ENCODE results near the gene LARP6.
"Not testable (repeated sequence)": the region's sequence is repeated elsewhere in the genome, so short reads cannot be mapped to it uniquely, and the experiment has no call there.

The LARP6 gene

GRCh38 chr15:70858614-70859321 lies 4.8 kb upstream of the LARP6 start:
- not testable (repeated sequence) for DNase-seq

DNA sequence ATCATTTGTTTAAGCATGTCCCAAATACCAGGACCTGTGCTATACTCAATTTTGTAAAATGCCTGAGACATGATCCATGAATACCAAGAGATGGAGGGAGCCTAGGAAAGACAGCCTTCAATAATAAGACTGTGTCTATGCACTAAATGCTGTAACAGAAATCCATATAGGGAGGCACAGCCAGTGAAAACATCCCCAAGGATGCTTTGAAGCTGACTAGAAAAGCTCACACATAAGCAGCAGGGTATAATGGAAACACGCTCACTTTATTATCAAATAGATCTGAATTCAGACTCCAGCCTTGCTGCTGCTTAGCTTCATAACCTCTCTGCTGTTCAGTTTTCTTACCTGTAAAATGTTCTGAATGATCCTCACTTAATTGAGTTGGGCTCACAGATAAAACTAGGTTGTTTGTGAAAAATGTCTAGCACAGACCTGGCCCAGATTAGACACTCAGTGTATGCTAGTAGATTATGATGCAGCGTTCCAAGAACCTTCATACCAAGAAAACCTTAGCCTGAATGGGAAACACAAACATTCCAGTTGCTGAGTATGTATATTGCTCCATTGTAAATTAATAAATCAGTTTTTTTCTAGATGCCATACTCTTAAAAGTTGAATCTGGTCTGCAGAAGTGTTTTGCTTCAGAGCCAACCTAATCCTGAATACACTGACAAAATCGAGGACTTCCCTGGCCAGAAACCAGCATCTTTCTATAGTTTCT lies 3.8 kb upstream of the LARP6 start:
- no peak for DNase-seq

GRCh38 chr15:70856884-70857561 lies 3.1 kb upstream of the LARP6 start:
- no peak for DNase-seq

DNA sequence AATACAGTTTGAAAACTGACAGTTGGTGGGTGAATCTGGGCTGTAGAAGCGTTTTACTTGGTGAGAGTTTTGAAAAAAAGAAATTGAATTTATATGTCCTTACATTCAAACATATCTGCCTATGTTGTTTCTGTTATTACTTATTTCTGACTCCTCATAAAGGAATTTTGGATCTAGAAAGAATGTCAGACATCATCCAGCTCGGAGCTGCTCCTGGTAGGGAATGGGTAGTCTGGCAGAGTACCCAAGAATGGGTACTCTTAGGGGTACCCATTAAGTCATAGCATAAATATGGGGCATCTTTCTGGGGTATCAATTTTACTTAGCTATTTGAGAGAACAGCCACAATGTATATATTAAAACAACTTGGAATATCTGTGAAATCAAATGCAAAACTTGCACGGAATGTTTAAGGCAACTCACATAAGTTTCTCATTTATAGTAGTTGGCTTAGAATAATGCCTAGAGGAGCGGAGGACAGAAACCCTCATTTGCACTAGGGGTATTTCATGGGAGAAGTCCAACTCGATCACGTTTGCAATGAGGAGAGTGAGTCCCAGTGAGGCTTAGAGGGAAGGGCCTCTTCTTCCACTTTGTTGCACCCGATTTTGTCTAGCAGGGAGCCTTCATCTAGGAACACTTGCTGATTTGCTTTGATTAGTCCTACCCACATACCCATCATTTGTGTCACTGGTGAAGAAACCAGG lies 2.4 kb upstream of the LARP6 start:
- DNase-seq: no peak

- no peak for DNase-seq
Observed at GRCh38 chr15:70855764-70856163, 1.8 kb upstream of the LARP6 start.

DNA sequence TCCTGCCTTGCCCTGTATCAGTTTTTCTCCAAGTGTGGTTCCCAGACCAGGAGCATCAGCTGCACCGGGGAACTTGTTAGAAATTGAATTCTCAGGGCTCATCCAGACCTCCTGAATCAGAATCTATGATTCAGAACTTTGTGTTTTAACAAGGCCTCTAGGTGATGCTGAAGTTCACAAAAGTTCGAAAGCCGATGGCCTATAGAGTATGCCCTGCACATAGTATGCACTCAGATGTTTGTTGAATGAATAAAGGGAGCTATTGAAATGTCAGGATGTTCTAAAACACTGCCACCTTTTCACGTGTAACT lies 664 bp upstream of the LARP6 start:
- no peak for DNase-seq

DNA sequence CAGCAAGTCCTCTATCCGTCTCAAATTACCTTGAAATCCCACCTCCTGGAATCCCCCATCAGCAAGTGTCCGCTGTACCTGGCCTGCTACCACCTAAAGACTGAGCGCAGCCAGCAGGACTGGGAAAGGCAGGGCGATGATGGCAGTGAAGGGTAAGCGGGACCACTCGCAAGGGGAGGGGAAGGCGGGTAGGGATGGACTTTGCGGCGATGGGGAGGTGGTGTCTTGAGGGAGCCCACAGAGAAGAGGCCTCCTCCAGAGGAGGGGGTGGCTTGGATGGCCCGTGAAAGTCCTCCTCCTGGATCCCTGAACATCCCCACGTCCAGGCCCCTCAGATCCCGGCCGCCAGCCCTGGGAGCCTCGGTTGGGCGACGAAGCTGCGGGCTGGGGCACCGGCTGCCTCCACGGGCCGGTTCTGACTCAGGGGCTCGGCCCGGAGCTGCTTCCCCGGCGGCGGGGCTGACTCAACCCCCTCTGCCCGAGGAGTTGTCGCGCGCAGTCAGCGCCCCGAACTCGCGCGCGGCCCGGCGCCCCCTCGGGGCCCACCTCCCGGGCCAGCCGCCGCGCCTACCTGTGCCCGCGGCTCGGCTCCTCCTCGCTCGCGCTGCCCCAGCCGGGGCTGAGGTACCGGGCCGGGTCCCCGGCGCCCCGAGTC lies 512 bp downstream of the LARP6 start:
- no peak for DNase-seq

DNA sequence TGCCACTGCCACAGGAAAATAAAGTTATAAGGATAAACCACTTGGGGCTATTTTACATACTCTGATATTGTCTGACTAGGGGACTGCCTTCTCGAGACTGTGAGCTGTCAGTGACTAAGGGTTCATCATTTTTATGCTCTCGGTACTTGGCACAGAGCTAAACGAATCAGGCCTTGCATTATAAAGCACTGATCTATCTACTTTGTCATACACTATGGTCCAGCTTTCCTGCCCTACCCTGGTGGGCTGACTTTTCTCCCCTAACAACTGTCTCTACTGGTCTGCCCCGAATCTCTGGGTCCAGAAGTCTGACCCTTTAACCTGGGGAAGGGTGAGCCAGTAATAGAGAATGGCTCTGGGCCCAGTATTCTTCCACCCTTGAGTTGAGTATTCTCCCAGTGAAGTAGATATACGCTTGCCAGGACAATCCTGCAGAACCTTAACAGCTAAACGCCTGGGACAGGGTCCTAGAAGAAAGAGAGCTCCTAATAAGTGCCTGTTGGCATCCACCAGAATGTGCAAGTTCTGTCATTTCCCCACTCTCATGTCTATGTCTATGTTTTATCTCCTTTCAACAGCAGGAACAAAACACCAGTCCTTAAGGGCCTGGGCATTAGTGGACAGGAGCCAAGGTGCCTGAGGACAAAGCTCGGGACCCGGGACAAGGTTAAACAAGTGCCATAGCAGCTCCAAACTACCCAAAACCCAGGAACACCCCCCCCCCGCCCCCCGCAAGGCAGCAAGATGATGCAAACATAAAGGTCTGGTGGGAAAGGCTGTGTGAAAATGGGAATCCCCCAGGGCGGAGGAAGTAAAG lies 1.2 kb downstream of the LARP6 start:
- no peak for DNase-seq

GRCh38 chr15:70851889-70852288 lies 2.1 kb downstream of the LARP6 start:
- no peak for DNase-seq

DNA sequence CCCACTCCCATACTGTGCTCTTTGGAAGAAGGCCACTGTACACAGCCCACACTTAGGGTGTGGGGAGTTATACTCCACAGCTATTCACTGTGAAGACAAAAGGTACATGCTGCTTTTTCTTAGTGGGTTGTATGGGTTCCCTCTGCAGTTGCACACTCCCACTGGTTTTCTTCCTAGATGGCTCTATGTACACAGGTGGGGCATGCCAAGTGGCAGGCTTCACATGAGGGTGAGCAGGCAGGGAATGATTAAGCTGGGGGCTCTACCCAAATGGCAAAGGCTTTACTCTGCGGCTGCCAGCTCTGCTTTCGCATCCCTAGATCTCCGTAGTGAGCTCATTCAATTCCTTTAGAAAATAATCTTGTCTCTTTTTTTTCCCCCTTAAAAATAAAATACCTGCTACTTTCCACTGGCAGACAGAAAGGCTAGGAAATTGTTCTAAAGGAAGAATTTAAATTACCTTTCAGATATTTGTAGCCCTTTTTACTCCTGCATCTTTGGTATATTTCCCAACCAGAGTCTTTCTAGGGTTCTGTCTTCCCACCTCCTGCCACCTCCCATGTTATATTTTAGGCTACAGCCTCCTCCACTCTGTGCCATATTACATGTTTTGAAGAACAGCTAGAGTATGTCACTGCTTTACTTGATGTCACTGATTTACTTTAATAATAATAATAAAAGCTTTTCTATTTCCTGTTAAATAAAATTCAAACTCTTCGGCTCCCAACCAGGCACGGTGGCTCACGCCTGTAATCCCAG lies 8.2 kb downstream of the LARP6 start:
- no peak for DNase-seq

- DNase-seq: no peak
Observed at GRCh38 chr15:70837476-70837875, 16.5 kb downstream of the LARP6 start.

- no peak for DNase-seq
Observed at GRCh38 chr15:70835841-70836240, 18.1 kb downstream of the LARP6 start.

- DNase-seq: no peak
Observed at GRCh38 chr15:70835415-70835814, 18.5 kb downstream of the LARP6 start.

- no peak for DNase-seq
Observed at GRCh38 chr15:70834999-70835398, 19.0 kb downstream of the LARP6 start.

DNA sequence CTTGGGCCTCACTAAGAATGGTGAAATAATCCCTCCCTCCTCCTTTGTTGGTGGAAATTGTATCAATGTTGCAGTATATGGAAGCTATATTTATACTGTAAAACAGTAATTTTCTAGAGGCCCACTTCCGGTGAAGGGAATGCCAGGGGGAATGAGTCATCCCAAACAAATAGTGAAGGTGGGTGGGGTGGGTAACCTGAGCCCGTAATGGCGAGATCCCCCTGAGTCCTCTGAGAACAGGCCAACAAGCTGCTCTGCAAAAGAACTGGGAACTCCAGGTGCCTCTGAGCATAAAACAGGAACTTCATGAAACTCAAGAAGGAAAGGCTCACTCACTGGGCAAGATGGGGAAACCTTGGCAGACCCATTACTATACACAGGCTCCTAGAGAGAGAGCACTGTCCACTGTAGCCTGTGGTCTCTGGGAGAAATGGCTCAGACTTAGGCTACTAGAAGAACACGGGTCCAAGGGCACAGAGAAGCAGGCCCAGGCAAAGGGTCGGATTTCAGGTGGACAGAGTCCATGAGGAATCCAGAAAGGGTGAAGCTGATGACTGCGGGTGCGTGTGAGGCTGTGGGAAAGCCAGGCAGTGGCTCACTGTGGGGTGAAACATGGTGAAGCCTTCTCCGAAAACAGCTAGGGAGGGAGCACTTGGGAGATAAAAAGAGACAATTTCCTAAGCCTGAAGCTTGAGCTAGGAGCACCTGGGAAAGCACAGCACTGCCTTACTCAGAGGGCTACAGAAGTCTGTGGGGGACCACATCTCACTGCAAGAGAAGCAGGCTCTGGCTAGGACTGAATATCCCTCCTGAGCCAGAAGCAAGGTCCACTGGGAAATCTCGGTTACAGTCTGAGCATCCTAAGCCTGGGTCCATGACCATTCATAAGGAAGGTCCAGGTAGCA lies 19.8 kb downstream of the LARP6 start:
- no peak for DNase-seq

DNA sequence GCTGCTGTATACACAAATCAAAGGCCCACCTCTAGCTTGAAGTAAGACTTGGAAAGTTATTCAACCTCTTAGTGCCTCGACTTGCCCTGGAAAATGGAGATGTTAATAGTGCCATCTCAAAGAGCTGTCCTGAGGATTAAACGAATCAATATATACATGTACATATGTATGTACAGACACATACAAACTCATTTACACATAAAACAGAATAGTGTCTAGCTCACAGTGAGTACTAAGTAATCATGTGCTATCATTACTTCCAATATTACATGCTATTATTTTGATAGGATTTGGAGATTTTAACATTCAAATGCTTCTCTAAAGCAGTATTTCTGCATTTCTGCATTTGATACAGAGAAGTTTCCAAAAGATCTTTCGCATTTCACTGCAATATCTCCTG lies 20.5 kb downstream of the LARP6 start:
- DNase-seq: no peak

GRCh38 chr15:70832176-70832575 lies 21.8 kb downstream of the LARP6 start:
- no peak for DNase-seq

GRCh38 chr15:70831094-70831911 lies 22.7 kb downstream of the LARP6 start:
- DNase-seq: no peak

- DNase-seq: no peak
Observed at GRCh38 chr15:70830615-70831014, 23.3 kb downstream of the LARP6 start.
